HL-60 (cell line): ENCODE measurements around the gene RAI1.

Experiments used
- GABPA ChIP-seq: IDR thresholded peaks from 2 replicates; pipeline ENCODE4 v1.6.1; 2012; ENCODE audit warnings: low read depth
- POLR2AphosphoS5 ChIP-seq: IDR thresholded peaks from 2 replicates; pipeline ENCODE4 v1.6.1; 2012; ENCODE audit warnings: low read depth
- TF ChIP-seq, protein P1 (sequence below): IDR thresholded peaks from one replicate; pipeline ENCODE4 v1.5.1; 2011; ENCODE audit warnings: low read length, control low read depth, inconsistent platforms; ENCODE audit not compliant: insufficient read depth
- TF ChIP-seq, protein P2 (sequence below): IDR thresholded peaks from 2 replicates; pipeline ENCODE4 v1.6.1; 2012; ENCODE audit warnings: low read depth; ENCODE audit not compliant: insufficient replicate concordance

DNA sequence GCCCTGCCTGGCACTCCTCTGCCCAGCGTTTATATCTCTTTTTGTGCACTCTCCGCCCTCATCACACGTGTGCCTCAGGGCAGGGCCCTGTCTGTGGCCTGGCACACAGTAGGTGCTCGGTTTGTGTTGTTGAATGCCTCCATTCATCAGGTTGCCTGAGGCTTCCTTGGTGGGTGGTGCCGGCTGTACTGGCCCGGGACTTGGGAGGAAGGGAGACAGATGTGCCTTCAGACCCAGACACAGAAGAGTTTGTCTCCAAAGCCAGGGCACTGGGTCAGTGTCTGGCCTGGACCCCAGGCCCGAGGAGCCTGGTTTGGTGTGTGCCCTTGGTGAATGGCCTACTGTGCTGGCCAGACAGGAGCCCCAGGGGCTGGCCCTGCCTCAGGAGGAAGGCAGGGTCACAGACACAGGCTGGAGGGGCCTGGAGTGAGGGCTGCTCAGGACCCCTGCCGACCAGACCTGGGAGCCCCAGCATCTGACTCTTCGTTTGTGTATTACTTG lies 71.6 kb downstream of the RAI1 start:
- TF ChIP-seq, protein P1, sequence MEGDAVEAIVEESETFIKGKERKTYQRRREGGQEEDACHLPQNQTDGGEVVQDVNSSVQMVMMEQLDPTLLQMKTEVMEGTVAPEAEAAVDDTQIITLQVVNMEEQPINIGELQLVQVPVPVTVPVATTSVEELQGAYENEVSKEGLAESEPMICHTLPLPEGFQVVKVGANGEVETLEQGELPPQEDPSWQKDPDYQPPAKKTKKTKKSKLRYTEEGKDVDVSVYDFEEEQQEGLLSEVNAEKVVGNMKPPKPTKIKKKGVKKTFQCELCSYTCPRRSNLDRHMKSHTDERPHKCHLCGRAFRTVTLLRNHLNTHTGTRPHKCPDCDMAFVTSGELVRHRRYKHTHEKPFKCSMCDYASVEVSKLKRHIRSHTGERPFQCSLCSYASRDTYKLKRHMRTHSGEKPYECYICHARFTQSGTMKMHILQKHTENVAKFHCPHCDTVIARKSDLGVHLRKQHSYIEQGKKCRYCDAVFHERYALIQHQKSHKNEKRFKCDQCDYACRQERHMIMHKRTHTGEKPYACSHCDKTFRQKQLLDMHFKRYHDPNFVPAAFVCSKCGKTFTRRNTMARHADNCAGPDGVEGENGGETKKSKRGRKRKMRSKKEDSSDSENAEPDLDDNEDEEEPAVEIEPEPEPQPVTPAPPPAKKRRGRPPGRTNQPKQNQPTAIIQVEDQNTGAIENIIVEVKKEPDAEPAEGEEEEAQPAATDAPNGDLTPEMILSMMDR: no peak
- TF ChIP-seq, protein P2, sequence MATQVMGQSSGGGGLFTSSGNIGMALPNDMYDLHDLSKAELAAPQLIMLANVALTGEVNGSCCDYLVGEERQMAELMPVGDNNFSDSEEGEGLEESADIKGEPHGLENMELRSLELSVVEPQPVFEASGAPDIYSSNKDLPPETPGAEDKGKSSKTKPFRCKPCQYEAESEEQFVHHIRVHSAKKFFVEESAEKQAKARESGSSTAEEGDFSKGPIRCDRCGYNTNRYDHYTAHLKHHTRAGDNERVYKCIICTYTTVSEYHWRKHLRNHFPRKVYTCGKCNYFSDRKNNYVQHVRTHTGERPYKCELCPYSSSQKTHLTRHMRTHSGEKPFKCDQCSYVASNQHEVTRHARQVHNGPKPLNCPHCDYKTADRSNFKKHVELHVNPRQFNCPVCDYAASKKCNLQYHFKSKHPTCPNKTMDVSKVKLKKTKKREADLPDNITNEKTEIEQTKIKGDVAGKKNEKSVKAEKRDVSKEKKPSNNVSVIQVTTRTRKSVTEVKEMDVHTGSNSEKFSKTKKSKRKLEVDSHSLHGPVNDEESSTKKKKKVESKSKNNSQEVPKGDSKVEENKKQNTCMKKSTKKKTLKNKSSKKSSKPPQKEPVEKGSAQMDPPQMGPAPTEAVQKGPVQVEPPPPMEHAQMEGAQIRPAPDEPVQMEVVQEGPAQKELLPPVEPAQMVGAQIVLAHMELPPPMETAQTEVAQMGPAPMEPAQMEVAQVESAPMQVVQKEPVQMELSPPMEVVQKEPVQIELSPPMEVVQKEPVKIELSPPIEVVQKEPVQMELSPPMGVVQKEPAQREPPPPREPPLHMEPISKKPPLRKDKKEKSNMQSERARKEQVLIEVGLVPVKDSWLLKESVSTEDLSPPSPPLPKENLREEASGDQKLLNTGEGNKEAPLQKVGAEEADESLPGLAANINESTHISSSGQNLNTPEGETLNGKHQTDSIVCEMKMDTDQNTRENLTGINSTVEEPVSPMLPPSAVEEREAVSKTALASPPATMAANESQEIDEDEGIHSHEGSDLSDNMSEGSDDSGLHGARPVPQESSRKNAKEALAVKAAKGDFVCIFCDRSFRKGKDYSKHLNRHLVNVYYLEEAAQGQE: no peak
- no peak for TF ChIP-seq POLR2AphosphoS5
- TF ChIP-seq GABPA: no peak
